ENCODE data around the gene CPA5.

The CPA5 gene

DNA sequence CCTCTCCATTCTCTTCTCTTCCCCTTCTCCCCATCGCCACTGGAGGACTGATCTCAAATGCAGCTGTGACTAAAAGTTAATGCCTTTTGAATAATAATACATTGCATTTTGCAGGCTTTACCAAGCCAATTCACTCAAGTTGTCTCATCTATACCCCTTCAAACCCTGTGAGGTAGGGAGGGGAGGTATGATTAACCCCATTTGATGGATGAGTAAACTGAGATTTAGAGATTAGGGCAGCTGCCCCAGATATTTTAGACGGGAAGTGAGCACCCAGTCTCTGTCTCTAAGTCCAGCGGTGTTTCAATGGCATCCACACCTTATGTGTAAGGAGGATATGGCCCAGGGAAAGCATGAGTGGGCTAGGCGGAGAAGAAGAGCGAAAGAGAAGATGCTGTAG lies 1.1 kb downstream of the CPA5 start:
- no peak overlapping the region for H3K4me3 ChIP-seq (ENCODE audit: low read depth, low read length)
- TF ChIP-seq, protein P1, sequence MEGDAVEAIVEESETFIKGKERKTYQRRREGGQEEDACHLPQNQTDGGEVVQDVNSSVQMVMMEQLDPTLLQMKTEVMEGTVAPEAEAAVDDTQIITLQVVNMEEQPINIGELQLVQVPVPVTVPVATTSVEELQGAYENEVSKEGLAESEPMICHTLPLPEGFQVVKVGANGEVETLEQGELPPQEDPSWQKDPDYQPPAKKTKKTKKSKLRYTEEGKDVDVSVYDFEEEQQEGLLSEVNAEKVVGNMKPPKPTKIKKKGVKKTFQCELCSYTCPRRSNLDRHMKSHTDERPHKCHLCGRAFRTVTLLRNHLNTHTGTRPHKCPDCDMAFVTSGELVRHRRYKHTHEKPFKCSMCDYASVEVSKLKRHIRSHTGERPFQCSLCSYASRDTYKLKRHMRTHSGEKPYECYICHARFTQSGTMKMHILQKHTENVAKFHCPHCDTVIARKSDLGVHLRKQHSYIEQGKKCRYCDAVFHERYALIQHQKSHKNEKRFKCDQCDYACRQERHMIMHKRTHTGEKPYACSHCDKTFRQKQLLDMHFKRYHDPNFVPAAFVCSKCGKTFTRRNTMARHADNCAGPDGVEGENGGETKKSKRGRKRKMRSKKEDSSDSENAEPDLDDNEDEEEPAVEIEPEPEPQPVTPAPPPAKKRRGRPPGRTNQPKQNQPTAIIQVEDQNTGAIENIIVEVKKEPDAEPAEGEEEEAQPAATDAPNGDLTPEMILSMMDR (IDR thresholded peaks at IDR 0.05; ENCODE audit: low read depth, low read length): no peak

GRCh38 chr7:130346177-130346905 lies 1.7 kb downstream of the CPA5 start:
- TF ChIP-seq, protein P1 (IDR thresholded peaks at IDR 0.05; ENCODE audit: low read depth, low read length): no peak
- H3K4me3 ChIP-seq (ENCODE audit: low read depth, low read length): no peak overlapping the region

DNA sequence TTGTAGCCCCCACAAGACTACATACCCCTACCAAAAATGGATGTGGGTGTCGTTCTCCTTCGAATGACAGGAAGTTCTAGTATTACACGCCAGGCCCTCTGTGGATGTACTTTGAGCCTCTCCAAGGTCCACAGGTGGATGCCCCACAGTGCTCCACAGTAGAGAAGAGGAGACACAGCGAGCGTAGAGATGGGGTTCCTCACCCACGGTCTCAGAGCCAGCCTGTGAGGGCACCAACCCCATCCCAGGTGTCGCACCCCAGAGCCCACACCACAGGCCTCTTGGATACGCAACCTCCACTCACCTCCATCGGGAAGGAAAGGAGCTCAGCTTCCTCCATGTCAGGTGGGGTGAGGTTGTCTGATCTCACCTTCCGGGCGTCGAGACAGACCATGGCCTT lies 2.3 kb downstream of the CPA5 start:
- H3K4me3 ChIP-seq (ENCODE audit: low read depth, low read length): no peak overlapping the region
- TF ChIP-seq, protein P1 (IDR thresholded peaks at IDR 0.05; ENCODE audit: low read depth, low read length): no peak

DNA sequence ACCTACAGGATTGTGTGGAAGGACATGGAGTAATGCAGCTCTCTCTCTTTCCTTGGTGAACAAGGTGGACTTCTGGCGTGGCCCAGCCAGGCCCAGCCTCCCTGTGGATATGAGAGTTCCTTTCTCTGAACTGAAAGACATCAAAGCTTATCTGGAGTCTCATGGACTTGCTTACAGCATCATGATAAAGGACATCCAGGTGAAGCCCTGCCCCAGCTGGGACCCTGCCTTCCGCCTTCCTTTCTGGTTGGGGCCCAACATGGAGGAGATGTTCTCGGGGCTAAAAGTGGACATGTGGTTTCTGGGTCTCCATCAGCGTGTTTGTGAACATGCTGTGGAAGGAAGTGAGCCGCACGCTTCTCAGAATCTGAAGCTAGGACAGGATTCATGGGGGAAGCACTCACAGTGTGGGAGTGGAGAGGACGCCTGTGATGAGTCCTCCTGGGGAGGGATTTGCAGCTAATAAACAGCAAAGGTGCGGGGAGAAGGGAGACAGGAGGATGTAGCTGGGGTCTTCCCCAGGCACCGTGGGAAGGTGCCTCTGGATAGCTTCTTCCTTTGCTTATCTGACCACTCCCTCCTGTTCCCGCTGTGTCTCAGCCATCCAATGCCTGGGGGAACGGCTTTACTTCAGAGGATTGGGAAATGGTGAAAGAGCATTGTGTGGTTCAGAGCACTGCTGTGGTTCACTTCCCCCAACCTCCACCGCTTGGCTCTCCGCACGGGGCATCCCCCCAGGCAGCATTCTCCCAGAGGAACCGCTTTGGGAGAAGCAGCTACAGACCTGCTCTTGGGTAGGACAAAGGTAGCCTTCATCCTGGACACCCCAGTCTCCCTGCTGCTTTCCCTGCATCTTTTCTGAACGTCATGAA lies 5.5 kb downstream of the CPA5 start:
- TF ChIP-seq, protein P1 (IDR thresholded peaks at IDR 0.05; ENCODE audit: low read depth, low read length): no peak
- no peak overlapping the region for H3K4me3 ChIP-seq (ENCODE audit: low read depth, low read length)

DNA sequence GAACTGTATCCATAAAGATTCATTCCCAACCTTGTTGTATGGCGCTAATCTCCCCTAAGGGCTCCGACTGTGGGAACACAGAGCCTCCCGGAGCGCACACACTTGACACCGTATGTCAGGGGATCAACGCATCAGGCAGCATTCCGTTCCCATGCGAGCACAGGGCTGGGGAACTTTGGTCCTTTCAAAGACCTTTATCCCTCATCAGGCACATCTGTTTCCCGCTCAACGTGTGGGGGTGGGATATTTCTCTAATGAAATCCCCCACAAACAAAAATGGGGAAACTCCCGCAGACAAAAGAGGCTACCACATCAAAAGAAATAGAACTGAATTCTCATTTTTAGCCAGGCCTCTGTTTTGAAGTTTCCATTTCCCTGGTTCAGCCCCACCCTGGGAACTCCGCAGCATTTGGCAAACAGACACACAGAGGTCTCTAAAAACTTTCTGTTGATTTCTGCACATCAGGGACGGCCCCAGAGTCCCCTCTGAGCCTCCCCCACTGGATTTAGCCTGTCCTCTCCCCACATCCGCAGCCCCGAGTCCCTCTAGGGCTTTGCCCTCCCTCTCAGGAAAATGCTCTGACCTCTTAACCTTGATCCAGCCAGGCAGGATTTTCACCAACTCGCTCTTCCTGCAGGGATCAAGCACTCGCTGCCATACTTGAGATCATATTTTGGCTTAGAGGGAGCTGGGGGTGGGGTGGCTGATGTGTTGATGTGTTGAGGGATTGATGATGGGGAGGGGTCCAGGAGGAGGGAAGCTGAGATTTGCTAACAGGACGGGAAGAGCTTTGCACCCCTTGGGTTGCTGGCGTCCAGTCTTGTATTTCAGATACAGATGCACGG lies 6.6 kb downstream of the CPA5 start:
- TF ChIP-seq, protein P1 (IDR thresholded peaks at IDR 0.05; ENCODE audit: low read depth, low read length): no peak
- H3K4me3 ChIP-seq (ENCODE audit: low read depth, low read length): no peak overlapping the region

DNA sequence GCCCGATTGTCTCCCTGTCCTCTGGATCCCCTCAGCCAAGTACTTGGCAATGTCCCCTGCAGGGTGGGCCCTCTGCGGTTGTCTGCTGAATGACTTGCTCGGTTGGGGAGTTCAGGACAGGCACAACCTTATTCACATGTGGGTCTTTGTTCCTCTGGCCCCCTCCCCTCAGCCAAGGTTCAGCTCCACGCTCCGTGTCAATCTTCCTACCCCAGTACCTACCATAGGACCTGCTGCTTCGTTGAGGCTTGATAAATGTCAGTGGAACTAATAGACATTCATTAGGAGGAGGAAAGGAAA lies 7.1 kb downstream of the CPA5 start:
- H3K4me3 ChIP-seq (ENCODE audit: low read depth, low read length): no peak overlapping the region

More for the DNA sequence above, 7.1 kb downstream of the CPA5 start:
- TF ChIP-seq, protein P1 (IDR thresholded peaks at IDR 0.05; ENCODE audit: low read depth, low read length): no peak

Measured in WI38 (cell line).